HL-60/S4 (cell line): ENCODE data around the gene HMGB3.
"Not testable (repeated sequence)": the region's sequence is repeated elsewhere in the genome, so short reads cannot be mapped to it uniquely, and the experiment has no call there.

Experiments used
- in situ Hi-C: fragments of 300-500 bp; cut with MboI; formaldehyde crosslinking; loops from 2 replicates; pipeline ENCODE4 v1.14.3; 2022; ENCODE audit warnings: low sequenced_read_pairs

Gene HMGB3

DNA sequence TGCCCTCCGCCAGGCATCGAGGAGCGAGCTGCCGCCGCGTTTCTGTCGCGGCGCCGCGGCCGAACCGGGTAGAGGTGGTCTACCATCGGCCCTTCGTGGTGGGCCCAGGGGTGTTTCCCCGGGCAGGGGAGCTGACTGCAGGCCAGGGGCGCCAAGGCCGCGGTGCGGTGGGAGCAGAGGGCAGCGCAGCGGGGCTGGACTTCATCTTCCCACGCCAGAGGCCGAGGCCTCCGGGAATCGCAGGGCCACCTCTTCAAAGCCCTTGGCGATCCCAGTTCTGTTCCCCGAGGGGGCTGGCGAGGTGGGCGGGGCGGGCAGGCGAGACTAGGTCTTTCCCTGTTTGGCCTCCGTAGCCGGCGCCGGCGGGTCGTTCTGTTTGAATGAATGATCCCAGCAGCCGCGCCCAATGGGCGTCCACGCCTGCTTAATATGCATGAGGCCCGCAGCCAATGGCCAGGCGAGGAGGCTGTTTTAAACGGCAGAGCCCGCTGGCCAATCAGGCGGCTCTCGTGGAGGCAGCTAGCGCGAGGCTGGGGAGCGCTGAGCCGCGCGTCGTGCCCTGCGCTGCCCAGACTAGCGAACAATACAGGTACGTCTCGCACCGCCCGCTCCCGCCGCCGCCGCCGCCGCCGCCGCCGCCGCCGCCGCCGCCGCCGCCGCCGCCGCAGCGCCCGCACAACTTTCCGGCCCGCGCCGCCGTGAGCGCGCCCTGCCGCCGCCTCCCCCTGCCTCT is at the start of gene HMGB3:
TSS of gene HMGB3 (plus strand) at position 548 of the 733 bp plus-strand sequence. CDS start 2,265 bp downstream, outside the sequence.
- in situ Hi-C loops: no loop called here

DNA sequence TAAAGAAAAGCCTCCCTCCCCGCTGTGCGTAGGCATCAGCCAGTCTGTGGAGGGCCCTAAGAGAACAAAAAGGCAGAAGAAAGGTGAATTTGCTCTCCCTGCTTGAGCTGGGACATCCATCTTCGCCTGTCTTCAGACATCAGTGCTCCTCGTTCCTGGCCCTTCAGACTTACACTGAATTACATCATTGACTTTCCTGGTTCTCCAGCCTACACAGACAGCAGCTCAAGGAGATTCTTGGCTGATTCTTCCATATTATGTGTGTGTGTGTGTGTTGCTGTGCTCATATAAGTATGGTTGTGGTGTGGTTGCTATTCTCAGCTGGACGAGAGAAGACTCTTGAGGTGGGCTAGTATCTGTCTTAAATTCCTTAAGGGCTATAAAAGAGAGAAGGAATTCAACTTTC is 49.2 kb upstream of the HMGB3 start:
- in situ Hi-C loops: no loop called here

DNA sequence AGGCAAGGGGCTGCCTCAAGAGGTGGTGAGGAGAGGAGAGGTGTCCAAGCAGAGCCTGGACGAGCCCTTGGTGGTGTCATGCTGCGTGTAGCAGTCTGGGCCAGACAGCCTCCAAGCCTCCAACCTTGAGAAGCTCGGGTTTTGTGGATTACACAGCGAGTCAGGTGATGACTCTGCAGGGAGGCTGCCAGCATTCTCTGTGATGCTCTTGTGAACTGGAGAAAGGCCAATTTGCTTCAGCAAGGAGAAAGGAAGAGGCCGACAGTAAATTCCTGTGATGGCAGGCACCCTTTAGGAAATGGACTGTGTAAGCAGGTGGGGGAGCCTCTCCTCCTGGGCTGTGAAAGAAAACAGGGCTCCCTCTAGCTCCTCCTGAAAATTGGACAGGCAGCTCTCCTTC is 48.7 kb upstream of the HMGB3 start:
- in situ Hi-C loops: no loop called here

DNA sequence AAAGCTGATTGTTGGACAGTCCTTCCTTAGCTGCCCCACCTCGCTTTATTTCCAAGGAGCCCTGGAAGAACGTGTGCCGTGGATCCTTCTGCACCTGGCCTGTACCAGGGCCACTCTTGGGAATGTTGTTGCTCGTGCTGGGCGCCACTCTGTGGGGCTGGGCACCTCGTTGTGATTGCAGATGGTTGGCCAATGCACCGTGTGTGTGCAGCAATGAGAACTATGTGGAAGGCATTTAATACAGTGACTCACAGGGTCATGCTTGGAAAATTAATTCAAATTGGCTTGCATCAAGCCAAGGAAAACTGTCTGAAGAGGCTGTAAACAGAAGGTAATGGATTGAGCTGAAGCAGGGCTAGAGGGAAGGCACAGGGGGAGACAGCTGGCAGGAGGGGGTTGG is 47.7 kb upstream of the HMGB3 start:
- in situ Hi-C loops: no loop called here

DNA sequence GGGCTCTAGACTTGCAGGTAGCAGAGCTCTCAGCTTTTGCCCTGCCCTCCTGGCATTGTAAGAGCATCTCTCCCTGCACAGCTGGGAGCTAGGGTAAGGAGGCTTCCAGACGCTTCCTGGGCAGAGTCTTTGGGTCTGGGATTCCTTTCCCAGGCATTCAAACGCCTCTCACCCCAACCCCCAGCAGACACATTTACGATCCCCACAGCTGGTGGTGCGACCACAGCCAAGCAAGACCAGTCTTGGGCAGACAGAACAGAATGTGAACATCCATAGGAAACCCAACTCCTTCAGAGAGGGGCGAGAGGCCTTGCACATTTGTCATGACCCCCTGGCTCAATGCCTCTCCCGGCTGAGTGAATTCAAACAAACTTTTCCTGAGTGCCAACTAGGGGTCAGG is 46.6 kb upstream of the HMGB3 start:
- in situ Hi-C loops: no loop called here

DNA sequence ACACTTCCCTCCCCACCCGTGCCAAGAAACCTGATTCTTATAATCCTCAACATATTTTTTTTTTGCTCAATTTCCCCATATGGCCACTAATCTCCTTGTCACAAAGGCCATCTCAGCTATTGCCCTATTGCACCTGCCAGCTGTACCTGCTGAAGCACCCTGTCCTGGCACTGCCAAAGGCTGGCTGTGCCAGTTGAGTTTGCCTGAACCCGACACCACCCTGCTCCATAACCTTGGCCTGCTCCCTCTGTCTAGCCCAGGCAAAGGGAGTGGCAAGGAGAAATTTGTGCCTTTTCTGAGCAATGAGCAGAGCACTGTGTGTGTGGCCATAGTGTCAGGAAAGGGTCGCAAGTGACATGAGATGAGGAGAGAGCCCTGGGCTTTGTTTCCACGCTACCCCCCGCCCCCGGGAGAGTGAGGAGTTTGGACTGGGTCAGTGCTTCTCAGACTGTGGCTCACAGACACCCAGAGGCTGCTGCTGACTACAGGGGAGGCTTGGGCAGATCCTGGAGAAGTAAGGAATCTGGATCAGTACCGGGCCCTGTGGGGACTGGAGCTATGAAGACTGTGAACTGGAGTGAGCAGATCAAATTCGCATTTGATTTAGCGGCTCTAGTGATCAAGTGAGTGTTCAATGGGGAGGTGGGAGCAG is 42.2 kb upstream of the HMGB3 start:
- in situ Hi-C loops: no loop called here

DNA sequence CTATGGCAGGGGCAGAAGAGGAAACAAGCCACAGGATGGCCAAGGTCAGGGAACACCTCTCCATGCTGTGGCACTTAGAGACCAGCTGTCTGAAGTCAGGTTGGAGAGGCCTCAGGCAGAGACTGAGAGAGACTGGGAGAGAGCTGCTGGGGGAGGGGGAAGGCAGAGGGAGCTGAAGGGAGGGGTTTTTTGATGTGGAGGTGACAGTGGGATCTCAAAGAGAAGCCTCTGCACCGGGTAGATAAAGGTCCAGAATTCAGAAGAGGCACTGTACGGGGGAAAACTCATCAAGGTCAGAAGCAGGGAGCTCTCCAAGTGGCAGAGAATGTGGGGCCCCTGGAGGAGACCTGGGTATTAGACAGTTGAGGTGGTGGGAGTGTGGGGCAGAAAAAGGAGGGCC is 41.6 kb upstream of the HMGB3 start:
- in situ Hi-C loops: no loop called here

DNA sequence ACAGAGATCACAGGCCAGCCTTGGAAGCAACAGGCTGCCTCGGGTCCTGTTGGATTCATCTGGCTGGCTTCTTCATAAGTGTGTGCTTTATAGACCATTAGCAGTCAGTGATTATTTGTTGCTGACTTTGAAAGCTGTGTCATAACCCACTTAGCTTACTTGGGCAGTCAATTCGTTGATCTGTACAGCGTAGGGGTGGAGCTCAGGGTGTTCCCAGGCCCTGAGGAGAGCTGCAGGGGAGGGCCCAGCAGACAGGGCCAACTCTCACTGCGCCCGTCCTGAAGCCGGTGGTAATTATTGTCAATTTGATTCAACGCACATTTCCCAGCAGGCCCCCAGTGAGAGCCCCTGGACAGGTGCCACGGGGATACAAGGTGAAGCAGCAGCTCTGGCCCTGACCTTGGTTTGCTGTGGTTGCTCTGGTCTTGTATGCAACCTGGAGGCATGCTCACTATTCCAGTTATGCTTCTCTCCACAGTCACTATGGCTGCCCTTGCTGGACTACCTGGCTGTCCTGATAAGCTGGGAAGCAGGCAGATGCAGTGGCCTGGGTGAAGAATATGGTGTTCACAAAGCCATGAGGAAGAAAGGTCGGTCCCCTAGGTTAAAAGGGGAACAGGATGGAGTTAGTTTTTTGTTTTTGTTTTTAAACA is 40.1 kb upstream of the HMGB3 start:
- in situ Hi-C loops: no loop called here

DNA sequence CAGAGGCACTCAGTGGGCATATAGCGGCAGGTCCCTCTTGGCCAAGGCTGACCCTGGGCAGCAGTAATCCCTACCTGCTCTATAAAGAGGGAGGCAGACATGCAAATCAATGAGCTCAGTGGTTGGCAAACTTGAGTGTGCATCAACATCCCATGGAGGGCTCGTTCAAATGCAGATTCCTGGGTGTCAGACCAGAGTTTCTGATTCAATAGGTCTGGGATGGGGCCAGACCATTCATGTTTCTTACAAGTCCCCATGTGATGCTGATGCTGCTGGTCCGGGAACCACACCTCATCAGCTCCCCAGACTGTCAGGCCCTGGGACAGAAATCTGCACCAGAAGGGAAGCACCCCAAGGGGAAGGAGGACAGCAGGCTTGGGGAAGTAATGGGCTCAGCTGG is 38.9 kb upstream of the HMGB3 start:
- in situ Hi-C loops: no loop called here

DNA sequence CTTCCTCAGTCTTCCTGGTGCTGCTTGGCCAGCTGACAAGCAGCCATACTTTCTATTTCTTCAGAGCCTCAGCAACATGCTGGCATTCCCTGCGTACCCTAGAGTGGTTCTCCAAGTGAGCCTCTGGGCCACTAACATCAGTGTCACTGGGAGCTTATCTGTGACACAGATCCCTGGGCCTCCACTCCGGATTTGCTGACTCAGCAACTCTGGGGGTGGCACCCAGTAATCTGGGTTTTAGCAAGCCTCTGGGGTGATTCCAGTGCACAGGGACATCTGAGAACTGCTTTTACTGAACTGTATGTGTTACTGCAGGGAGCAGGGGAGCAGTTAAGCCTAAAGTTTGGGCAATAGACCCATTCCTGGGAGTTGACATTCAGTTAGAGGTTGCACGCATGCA is 28.2 kb upstream of the HMGB3 start:
- in situ Hi-C loops: no loop called here

DNA sequence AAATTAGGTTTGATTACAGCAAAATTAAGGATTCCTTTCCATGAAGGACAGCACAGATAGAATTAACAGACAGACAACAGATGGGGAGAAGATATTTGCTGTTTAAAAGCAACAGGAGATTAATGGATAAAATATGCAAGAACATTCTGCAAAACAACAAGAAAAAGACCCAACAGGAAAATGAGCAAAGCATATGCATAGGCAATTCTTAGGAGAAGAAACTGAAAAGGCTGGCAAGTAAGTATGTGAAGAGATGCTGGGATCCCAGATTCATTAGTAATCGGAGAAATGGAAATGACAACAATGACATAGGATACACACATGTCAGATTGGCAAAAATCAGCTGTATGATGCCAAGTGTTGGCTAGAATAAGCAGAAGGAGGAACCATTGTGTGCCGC is 27.5 kb upstream of the HMGB3 start:
- in situ Hi-C loops: no loop called here

DNA sequence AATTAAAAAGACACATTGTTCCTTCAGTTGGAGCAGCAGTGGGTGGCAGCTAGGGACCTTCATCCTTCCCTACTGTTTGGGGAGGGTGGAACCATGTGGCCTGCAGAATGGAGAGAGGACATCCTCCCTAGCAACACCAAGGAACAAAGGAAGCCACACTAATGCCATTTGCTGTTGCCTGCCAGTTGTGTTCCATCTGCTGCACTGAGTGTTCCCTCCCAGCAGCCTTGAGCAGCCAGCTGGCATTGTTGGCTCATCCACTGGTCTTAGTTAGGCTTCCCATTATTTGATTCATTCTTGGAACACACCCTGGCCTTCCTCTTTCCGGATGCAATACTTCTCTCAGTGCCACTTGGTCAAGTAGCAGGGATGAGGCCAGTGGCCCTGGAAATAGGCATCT is 25.0 kb upstream of the HMGB3 start:
- in situ Hi-C loops: no loop called here

DNA sequence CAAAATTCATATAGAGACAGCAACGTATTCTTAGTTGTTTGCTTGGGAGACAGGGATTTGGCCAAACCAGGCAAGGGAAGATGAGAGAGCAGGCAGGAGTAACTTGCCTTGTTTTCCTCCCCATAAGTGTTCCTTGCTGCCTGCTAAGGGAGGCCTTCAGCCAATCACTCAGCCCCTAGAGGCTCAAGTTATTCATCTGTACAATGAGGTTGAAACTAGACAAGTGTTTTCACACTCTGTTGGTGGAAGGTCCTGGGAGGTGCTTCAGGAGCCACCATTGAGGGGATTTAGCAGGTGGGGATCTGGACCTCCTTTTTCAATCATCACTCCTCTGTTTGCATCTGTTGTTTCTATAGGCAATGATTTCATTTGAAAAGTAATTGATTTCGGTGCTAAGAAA is 23.6 kb upstream of the HMGB3 start:
- in situ Hi-C loops: no loop called here

DNA sequence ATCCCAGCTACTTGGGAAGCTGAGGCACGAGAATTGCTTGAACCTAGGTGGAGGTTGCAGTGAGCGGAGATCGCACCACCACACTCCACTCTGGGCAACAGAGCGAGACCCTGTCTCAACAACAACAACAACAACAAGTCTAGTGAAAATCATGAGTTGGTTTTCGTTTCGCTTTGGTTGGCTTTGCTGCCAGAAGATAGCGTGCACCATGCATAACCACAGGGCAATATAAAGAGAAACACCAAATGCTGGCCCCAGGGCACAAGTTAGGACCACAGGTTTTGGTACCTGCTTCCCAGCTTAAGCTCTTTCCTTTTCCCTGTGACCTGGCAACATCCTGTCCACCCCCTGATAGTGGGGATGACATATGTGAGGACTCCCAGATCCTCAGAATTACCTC is 21.5 kb upstream of the HMGB3 start:
- in situ Hi-C loops: no loop called here

DNA sequence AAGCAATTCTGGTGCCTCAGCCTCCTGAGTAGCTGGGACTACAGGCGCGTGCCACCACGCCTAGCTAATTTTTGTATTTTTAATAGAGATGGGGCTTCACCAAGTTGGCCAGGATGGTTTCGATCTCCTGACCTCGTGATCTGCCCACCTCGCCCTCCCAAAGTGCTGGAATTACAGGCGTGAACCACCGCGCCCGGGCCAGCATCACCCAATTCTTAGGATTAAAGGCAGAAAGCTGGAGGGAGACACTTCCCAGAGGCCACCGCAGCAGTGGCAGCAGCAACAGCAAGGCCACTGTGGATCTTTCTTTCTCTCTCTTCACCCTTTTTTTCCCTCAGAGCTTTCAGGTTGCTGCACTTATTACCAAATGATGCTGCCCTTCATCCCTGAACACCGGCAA is 18.7 kb upstream of the HMGB3 start:
- in situ Hi-C loops: not testable (repeated sequence)

DNA sequence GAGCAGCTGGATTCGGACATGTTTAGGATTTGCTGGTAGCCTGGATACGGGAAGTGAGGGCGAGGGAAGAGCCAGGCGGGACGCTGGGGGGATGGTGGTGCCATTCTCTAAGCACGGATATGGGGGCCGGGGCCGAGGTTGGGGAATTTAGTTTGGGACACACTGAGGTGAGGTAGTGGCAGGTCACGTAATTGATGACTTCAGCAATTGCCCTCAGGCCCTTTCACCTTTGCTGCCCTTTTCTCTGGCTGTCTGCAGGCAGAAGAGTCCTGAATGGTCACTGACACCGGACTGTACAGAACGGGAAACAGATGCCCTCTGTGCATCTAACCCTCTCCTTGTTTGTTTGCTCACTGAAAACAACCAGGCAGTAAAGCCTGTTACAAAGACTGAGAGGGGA is 16.9 kb upstream of the HMGB3 start:
- in situ Hi-C loops: no loop called here

DNA sequence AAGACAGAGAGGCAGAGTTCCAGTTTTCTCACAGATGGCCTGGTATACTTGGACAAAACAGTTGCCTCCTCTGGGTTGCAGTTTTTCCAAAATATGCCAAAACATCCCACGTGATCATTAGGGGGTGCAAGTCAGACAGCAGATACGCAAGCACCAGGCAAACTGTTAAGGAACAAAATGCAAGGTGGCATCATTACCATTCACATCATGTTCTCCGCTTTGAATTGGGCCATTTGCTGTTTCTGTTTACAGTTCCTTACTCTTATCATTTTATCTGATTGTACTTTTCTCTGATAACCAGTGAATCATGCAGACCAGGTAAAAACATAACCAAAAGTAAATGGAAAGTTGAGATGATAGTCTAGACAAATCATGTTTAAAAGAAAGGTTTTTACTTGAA is 16.4 kb upstream of the HMGB3 start:
- in situ Hi-C loops: no loop called here

DNA sequence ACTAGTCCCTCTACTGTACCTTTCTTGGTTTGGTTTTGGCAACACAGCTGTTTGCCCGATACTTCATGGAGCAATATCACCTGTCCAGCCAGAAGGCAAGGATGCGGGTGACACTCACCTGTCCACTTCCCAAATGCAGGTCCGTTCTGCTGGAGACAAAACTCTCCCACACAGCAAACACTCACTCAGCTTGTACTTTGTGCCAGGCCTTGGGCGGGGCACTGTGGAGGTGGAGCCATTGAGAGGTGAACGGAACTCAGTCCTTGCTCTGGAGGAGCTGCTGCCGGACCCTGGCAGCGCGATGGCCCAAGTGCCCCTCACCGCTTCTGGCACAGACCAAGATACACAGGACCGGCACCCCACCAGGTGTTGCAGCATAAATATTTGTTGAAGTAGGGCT is 15.3 kb upstream of the HMGB3 start:
- in situ Hi-C loops: no loop called here

DNA sequence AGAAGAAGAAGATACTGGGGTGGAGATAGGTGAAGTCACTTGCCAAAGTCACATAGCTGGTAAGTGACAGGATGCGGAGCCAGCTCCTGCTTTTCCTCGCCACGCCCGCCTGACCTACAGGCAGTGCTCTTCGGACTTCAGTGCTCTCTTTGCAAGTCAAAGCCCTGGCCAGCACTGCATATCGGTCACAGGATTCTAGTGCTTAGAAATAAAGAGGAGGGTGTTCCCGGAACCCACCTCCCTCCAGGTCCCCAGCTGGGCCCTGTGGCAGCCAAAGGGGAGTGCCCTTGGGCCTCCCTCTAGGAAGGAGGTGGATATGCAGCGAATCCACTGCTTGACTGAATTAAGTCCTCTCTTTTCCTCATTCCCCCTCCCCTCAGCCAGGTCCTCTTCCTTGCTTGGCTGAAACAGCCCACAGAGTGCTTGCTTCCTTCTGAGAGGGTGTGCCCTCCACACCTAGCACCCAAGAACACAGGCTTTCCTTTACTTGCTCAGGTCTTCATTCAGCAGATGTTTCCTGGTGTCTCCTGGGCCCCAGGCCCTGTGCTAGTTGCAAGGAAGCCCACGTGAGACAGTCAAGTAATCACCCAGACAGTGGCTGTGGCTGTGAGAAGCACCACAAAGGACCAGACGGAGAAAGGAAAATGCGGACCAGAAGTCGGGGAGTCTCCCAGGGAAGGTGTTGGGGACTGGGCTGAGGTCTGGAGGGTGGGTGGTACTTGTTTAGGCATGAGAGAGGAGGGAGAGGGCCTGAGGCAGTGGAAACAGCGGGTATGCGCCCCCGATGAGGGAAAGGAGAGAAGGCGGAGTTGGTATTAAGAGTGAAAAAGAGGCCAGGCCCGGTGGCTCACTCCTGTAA is 14.0 kb upstream of the HMGB3 start:
- in situ Hi-C loops: no loop called here

DNA sequence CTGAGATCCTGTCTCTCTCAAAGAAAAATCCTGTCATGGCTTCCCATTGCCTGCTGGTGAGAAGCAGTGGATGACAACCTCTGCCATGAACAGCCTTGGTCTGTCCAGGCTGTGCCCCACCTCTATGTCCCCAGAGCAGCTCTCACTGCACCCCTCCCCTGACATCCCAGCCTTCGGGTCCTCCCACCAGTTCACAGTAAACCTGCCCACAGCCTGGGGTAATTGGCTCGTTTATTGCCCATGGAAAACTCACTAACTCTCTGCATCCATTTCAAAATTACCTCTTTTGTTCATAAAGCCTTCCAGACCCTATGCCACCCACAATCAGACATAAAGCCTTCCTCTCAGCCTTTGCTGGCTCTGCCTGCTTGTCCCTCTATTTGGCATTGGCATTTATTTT is 10.7 kb upstream of the HMGB3 start:
- in situ Hi-C loops: no loop called here

DNA sequence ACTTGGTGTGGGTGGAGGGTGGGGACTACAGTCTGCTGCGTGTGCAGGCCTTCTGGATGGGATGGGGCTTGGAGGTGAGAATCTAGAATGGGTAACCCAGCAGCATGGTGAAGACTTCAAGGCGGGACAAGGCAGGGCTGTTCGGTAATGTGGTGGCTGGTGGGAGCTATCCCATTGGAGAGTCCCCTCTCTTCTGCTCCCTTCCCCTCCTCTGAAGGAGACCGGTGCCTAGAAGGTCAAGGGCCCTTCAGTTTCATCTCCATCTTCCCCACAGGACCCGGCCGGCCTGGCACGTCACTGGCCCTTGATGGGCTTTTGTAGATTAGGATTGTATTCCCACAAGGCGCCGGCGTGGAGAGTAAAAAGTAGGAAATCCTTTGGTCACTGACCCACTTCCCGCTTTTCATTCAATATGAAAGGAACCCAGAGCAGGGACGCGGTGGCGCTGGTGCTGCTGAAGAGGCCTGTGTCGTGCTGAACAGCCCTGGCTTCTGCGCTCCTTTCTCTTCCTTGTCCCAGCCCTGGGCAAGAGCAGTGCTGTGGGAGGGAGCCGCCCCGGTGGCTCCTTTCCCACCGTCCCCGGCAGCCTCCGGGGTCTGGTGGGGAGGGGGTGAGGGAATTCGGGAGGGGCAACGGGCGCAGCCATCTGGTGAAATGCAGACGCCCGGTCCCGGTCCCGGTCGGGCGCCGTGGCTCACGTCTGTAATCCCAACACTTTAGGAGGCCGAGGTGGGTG is 7.3 kb upstream of the HMGB3 start:
- in situ Hi-C loops: no loop called here
